BLaER1 (cell line): ENCODE results near the gene SEMA3E.

ENCODE experiments used
- H3K27ac ChIP-seq: shearing (Covaris generic); formaldehyde crosslinking; 2 replicates; pipeline ENCODE4 v1.8.1; 2022
- H3K27me3 ChIP-seq: shearing (Covaris generic); formaldehyde crosslinking; 2 replicates; pipeline ENCODE4 v1.8.1; 2022
- H3K36me3 ChIP-seq: shearing (Covaris generic); formaldehyde crosslinking; 2 replicates; pipeline ENCODE4 v1.8.1; 2022
- H3K4me1 ChIP-seq: shearing (Covaris generic); formaldehyde crosslinking; 2 replicates; pipeline ENCODE4 v1.8.1; 2022
- H3K4me2 ChIP-seq: shearing (Covaris generic); formaldehyde crosslinking; 2 replicates; pipeline ENCODE4 v1.8.1; 2022
- H3K4me3 ChIP-seq: shearing (Covaris generic); formaldehyde crosslinking; 2 replicates; pipeline ENCODE4 v1.8.1; 2022
- H3K9ac ChIP-seq: shearing (Covaris generic); formaldehyde crosslinking; 2 replicates; pipeline ENCODE4 v1.8.1; 2022
- H3K9me3 ChIP-seq: shearing (Covaris generic); formaldehyde crosslinking; 2 replicates; pipeline ENCODE4 v1.8.1; 2022
- H4K20me1 ChIP-seq: shearing (Covaris generic); formaldehyde crosslinking; 2 replicates; pipeline ENCODE4 v1.8.1; 2022
- Cebpa-rat ChIP-seq: shearing (Covaris generic); IDR thresholded peaks from 2 replicates; pipeline ENCODE4 v1.8.1; 2022

SEMA3E gene

GRCh38 chr7:83429493-83429892, 219.4 kb downstream of the SEMA3E start:
- TF ChIP-seq Cebpa-rat, result no peak
- Histone ChIP-seq H3K4me1 (no peaks in the 10 kb centered on the region), H3K4me2 (no peak overlapping the region), H3K36me3 (no peaks in the 10 kb centered on the region), H3K27ac (no peak overlapping the region), H3K9me3 (no peaks in the 10 kb centered on the region), H3K27me3 (no peaks in the 10 kb centered on the region), H4K20me1 (no peaks in the 10 kb centered on the region), H3K4me3 (no peak overlapping the region), H3K9ac (no peak overlapping the region)

DNA sequence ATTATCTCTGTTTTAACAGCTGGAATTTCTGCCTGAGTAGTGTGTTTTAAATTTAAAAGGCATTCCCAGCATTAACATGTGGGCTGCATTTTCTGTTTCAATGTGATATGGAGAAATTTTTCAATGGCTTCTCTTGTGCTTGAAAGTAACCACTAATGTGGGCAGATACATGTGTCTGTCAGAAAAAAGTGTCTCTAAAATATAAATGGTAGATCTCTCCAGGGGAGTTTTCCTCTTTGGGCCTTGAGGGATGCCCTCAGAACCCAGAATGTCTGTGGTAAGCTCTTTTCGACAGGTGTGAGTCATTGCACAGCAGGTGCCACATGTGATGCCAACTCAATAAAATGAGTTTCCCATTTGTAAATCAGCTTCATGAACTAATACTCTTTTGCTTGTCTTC, 221.1 kb downstream of the SEMA3E start:
- H3K4me3 ChIP-seq, result no peak overlapping the region
- no peak overlapping the region for H3K9ac ChIP-seq
- TF ChIP-seq Cebpa-rat, result no peak
- no peak overlapping the region for H3K27ac ChIP-seq
- no peaks in the 10 kb centered on the region for H3K9me3 ChIP-seq
- no peaks in the 10 kb centered on the region for H3K36me3 ChIP-seq
- no peaks in the 10 kb centered on the region for H3K4me1 ChIP-seq
- no peaks in the 10 kb centered on the region for H4K20me1 ChIP-seq
- H3K4me2 ChIP-seq, result no peak overlapping the region
- no peaks in the 10 kb centered on the region for H3K27me3 ChIP-seq

- no peak overlapping the region for H3K4me3 ChIP-seq
- H3K27me3 ChIP-seq, result no peaks in the 10 kb centered on the region
- no peak overlapping the region for H3K27ac ChIP-seq
- TF ChIP-seq Cebpa-rat, result no peak
- H3K36me3 ChIP-seq, result no peaks in the 10 kb centered on the region
- H3K9me3 ChIP-seq, result no peaks in the 10 kb centered on the region
- H3K4me2 ChIP-seq, result no peak overlapping the region
- H4K20me1 ChIP-seq, result no peaks in the 10 kb centered on the region
- H3K4me1 ChIP-seq, result no peaks in the 10 kb centered on the region
- no peak overlapping the region for H3K9ac ChIP-seq
Measured at GRCh38 chr7:83426325-83426724, 222.6 kb downstream of the SEMA3E start.

GRCh38 chr7:83419013-83419412, 229.9 kb downstream of the SEMA3E start:
- no peak for TF ChIP-seq Cebpa-rat
- no peaks in the 10 kb centered on the region for H3K4me1 ChIP-seq
- no peak overlapping the region for H3K9ac ChIP-seq
- H3K4me2 ChIP-seq, result no peak overlapping the region
- no peaks in the 10 kb centered on the region for H3K36me3 ChIP-seq
- H4K20me1 ChIP-seq, result no peaks in the 10 kb centered on the region
- H3K9me3 ChIP-seq, result no peaks in the 10 kb centered on the region
- no peak overlapping the region for H3K27ac ChIP-seq
- H3K27me3 ChIP-seq, result no peaks in the 10 kb centered on the region
- no peak overlapping the region for H3K4me3 ChIP-seq

GRCh38 chr7:83415840-83416239, 233.1 kb downstream of the SEMA3E start:
- H3K9ac ChIP-seq, result no peak overlapping the region
- no peak overlapping the region for H3K4me3 ChIP-seq
- TF ChIP-seq Cebpa-rat, result no peak
- no peaks in the 10 kb centered on the region for H4K20me1 ChIP-seq
- H3K27ac ChIP-seq, result no peak overlapping the region
- no peaks in the 10 kb centered on the region for H3K36me3 ChIP-seq
- no peaks in the 10 kb centered on the region for H3K4me1 ChIP-seq
- H3K9me3 ChIP-seq, result no peaks in the 10 kb centered on the region
- H3K27me3 ChIP-seq, result no peaks in the 10 kb centered on the region
- H3K4me2 ChIP-seq, result no peak overlapping the region

DNA sequence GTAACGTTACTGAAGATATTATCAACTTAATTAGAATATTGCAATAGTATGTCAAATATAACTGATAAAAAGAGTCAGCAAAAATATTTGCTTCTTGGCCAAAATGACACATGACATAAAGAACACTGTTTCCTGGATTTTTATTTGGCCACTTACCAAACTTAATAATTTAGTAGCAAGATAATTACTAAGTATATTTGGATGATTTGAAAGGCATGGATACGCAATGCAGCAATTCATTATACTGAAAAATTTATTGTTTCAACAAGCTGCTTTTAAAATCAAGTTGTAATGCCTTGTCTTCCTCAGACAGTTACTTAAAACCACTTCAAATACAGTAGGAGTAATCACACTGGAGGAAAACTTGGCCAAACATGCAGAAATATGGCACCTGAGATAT, 234.0 kb downstream of the SEMA3E start:
- no peak overlapping the region for H3K27ac ChIP-seq
- H4K20me1 ChIP-seq, result no peaks in the 10 kb centered on the region
- no peak overlapping the region for H3K4me2 ChIP-seq
- H3K4me1 ChIP-seq, result no peaks in the 10 kb centered on the region
- no peak overlapping the region for H3K4me3 ChIP-seq
- TF ChIP-seq Cebpa-rat, result no peak
- no peaks in the 10 kb centered on the region for H3K9me3 ChIP-seq
- no peaks in the 10 kb centered on the region for H3K27me3 ChIP-seq
- no peaks in the 10 kb centered on the region for H3K36me3 ChIP-seq
- no peak overlapping the region for H3K9ac ChIP-seq

GRCh38 chr7:83413831-83414230, 235.1 kb downstream of the SEMA3E start:
- H3K4me1 ChIP-seq, result no peaks in the 10 kb centered on the region
- H3K4me3 ChIP-seq, result no peak overlapping the region

GRCh38 chr7:83413424-83413823, 235.5 kb downstream of the SEMA3E start:
- Histone ChIP-seq H3K27ac (no peak overlapping the region), H3K9ac (no peak overlapping the region), H3K4me3 (no peak overlapping the region), H4K20me1 (no peaks in the 10 kb centered on the region), H3K27me3 (no peaks in the 10 kb centered on the region), H3K9me3 (no peaks in the 10 kb centered on the region), H3K36me3 (no peaks in the 10 kb centered on the region), H3K4me2 (no peak overlapping the region), H3K4me1 (no peaks in the 10 kb centered on the region)
- TF ChIP-seq Cebpa-rat, result no peak

More at GRCh38 chr7:83413831-83414230, 235.1 kb downstream of the SEMA3E start:
- H3K4me2 ChIP-seq, result no peak overlapping the region
- no peaks in the 10 kb centered on the region for H3K36me3 ChIP-seq
- H3K9ac ChIP-seq, result no peak overlapping the region
- no peaks in the 10 kb centered on the region for H3K9me3 ChIP-seq
- no peaks in the 10 kb centered on the region for H4K20me1 ChIP-seq
- no peak overlapping the region for H3K27ac ChIP-seq
- H3K27me3 ChIP-seq, result no peaks in the 10 kb centered on the region
- TF ChIP-seq Cebpa-rat, result no peak

- Histone ChIP-seq H3K9ac (no peak overlapping the region), H3K36me3 (no peaks in the 10 kb centered on the region), H3K27me3 (no peaks in the 10 kb centered on the region), H3K4me3 (no peak overlapping the region), H4K20me1 (no peaks in the 10 kb centered on the region), H3K4me1 (no peaks in the 10 kb centered on the region), H3K4me2 (no peak overlapping the region), H3K27ac (no peak overlapping the region), H3K9me3 (no peaks in the 10 kb centered on the region)
- no peak for TF ChIP-seq Cebpa-rat
Measured at GRCh38 chr7:83410989-83411591, 237.8 kb downstream of the SEMA3E start.

GRCh38 chr7:83394776-83395175, 254.2 kb downstream of the SEMA3E start:
- no peaks in the 10 kb centered on the region for H3K36me3 ChIP-seq
- no peaks in the 10 kb centered on the region for H4K20me1 ChIP-seq
- no peaks in the 10 kb centered on the region for H3K27me3 ChIP-seq
- H3K4me2 ChIP-seq, result no peak overlapping the region
- H3K9ac ChIP-seq, result no peak overlapping the region
- no peak overlapping the region for H3K4me3 ChIP-seq
- H3K4me1 ChIP-seq, result no peaks in the 10 kb centered on the region
- H3K9me3 ChIP-seq, result no peaks in the 10 kb centered on the region
- no peak for TF ChIP-seq Cebpa-rat
- no peak overlapping the region for H3K27ac ChIP-seq

- Histone ChIP-seq H3K9me3 (no peaks in the 10 kb centered on the region), H3K4me2 (no peak overlapping the region), H3K36me3 (no peaks in the 10 kb centered on the region), H3K27ac (no peak overlapping the region), H3K27me3 (no peaks in the 10 kb centered on the region), H3K4me3 (no peak overlapping the region), H4K20me1 (no peaks in the 10 kb centered on the region), H3K4me1 (no peaks in the 10 kb centered on the region), H3K9ac (no peak overlapping the region)
- no peak for TF ChIP-seq Cebpa-rat
Measured at GRCh38 chr7:83388436-83388835, 260.5 kb downstream of the SEMA3E start.
